Prostate gland (tissue), 2 donors: Measurements from ENCODE around the gene CMTM2.
A peak's percentile ranks its signal among the peaks of the same experiment; 100 is the strongest.

Source experiments
- POLR2A ChIP-seq: fragments of 450-650 bp; IDR thresholded peaks from one replicate; pipeline ENCODE4 v1.6.1; 2016; ENCODE audit warnings: antibody characterized with exemption, mild to moderate bottlenecking
- TF ChIP-seq, protein P1 (sequence below), 4 experiments: fragments of 200-600 bp in 2 of 4; fragments of 450-650 bp in 2 of 4; sonication (generic) in 2 of 4; IDR thresholded peaks; 1 replicate in 3 of 4; 2 replicates in 1 of 4; pipeline ENCODE4 v1.5.1; 2016 to 2019; ENCODE audit warnings: antibody characterized with exemption in 4 of 4, mild to moderate bottlenecking in 2 of 4, moderate library complexity in 2 of 4

DNA sequence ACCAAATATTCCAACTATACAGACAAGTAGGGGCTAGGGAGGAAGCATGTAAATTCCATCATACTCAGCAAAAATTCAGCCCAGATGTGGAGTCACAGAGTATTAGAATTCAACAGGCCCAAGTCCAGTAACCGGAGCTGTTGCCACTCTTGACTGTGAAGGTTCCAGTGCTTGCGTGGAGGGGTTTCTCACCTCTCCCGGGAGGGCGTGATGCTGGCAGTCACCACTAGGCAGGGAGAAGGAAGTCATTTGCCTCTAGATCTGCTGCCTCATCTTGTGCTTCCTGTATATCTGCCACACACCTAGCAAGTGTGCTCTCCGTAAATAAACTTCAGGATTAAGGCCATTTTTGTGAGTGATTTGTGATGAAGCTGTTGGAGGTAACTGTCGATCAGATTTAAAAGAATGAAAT, 27.9 kb upstream of the CMTM2 start:
- TF ChIP-seq POLR2A: no peak
- TF ChIP-seq, protein P1, sequence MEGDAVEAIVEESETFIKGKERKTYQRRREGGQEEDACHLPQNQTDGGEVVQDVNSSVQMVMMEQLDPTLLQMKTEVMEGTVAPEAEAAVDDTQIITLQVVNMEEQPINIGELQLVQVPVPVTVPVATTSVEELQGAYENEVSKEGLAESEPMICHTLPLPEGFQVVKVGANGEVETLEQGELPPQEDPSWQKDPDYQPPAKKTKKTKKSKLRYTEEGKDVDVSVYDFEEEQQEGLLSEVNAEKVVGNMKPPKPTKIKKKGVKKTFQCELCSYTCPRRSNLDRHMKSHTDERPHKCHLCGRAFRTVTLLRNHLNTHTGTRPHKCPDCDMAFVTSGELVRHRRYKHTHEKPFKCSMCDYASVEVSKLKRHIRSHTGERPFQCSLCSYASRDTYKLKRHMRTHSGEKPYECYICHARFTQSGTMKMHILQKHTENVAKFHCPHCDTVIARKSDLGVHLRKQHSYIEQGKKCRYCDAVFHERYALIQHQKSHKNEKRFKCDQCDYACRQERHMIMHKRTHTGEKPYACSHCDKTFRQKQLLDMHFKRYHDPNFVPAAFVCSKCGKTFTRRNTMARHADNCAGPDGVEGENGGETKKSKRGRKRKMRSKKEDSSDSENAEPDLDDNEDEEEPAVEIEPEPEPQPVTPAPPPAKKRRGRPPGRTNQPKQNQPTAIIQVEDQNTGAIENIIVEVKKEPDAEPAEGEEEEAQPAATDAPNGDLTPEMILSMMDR (IDR thresholded peaks at IDR 0.05): peak in 1 of 4 experiments; percentile 26
